ENCODE data around the gene BORCS5.
"Not testable (repeated sequence)": the region's sequence is repeated elsewhere in the genome, so short reads cannot be mapped to it uniquely, and the experiment has no call there.

BORCS5 gene

GRCh38 chr12:12482959-12483358, 126.1 kb downstream of the BORCS5 start:
- no peak for DNase-seq (ENCODE audit: low read depth in 4 of 4, low spot score in 1 of 4)

GRCh38 chr12:12483438-12483837, 126.6 kb downstream of the BORCS5 start:
- no peak for DNase-seq (ENCODE audit: low read depth in 4 of 4, low spot score in 1 of 4)

- no peak for DNase-seq (ENCODE audit: low read depth in 4 of 4, low spot score in 1 of 4)
These were observed 129.9 kb downstream of the BORCS5 start for GRCh38 chr12:12486661-12487240.

- DNase-seq (ENCODE audit: low read depth in 4 of 4, low spot score in 1 of 4) = no peak
These were observed 130.6 kb downstream of the BORCS5 start for GRCh38 chr12:12487490-12487889.

GRCh38 chr12:12488296-12488695, 131.4 kb downstream of the BORCS5 start:
- DNase-seq (ENCODE audit: low read depth in 4 of 4, low spot score in 1 of 4) = no peak

GRCh38 chr12:12488823-12489550, 132.1 kb downstream of the BORCS5 start:
- no peak for DNase-seq (ENCODE audit: low read depth in 4 of 4, low spot score in 1 of 4)

- DNase-seq (ENCODE audit: low read depth in 4 of 4, low spot score in 1 of 4) = no peak
These were observed 134.7 kb downstream of the BORCS5 start for GRCh38 chr12:12491606-12492005.

- DNase-seq (ENCODE audit: low read depth in 4 of 4, low spot score in 1 of 4) = no peak
These were observed 135.7 kb downstream of the BORCS5 start for GRCh38 chr12:12492547-12492946.

GRCh38 chr12:12495536-12495935, 138.7 kb downstream of the BORCS5 start:
- no peak for DNase-seq (ENCODE audit: low read depth in 4 of 4, low spot score in 1 of 4)

GRCh38 chr12:12498210-12498609, 141.3 kb downstream of the BORCS5 start:
- DNase-seq (ENCODE audit: low read depth in 4 of 4, low spot score in 1 of 4) = no peak

- no peak for DNase-seq (ENCODE audit: low read depth in 4 of 4, low spot score in 1 of 4)
These were observed 143.2 kb downstream of the BORCS5 start for GRCh38 chr12:12499909-12500604.

- DNase-seq (ENCODE audit: low read depth in 4 of 4, low spot score in 1 of 4) = no peak
These were observed 144.2 kb downstream of the BORCS5 start for GRCh38 chr12:12501121-12501520.

GRCh38 chr12:12502130-12502814, 145.4 kb downstream of the BORCS5 start:
- not testable (repeated sequence) for DNase-seq (ENCODE audit: low read depth in 4 of 4, low spot score in 1 of 4)

GRCh38 chr12:12502815-12503151, 145.9 kb downstream of the BORCS5 start:
- DNase-seq (ENCODE audit: low read depth in 4 of 4, low spot score in 1 of 4) = no peak

GRCh38 chr12:12503384-12504078, 146.7 kb downstream of the BORCS5 start:
- DNase-seq (ENCODE audit: low read depth in 4 of 4, low spot score in 1 of 4) = no peak

- no peak for DNase-seq (ENCODE audit: low read depth in 4 of 4, low spot score in 1 of 4)
These were observed 148.9 kb downstream of the BORCS5 start for GRCh38 chr12:12505544-12506495.

- no peak for DNase-seq (ENCODE audit: low read depth in 4 of 4, low spot score in 1 of 4)
These were observed 149.6 kb downstream of the BORCS5 start for GRCh38 chr12:12506496-12506890.

- no peak for DNase-seq (ENCODE audit: low read depth in 4 of 4, low spot score in 1 of 4)
These were observed 150.2 kb downstream of the BORCS5 start for GRCh38 chr12:12507121-12507520.

- DNase-seq (ENCODE audit: low read depth in 4 of 4, low spot score in 1 of 4) = no peak
These were observed 151.7 kb downstream of the BORCS5 start for GRCh38 chr12:12508612-12509011.

GRCh38 chr12:12510141-12510540, 153.3 kb downstream of the BORCS5 start:
- DNase-seq (ENCODE audit: low read depth in 4 of 4, low spot score in 1 of 4) = no peak
